Measurements from ENCODE around the gene TEKTIP1.

The TEKTIP1 gene

DNA sequence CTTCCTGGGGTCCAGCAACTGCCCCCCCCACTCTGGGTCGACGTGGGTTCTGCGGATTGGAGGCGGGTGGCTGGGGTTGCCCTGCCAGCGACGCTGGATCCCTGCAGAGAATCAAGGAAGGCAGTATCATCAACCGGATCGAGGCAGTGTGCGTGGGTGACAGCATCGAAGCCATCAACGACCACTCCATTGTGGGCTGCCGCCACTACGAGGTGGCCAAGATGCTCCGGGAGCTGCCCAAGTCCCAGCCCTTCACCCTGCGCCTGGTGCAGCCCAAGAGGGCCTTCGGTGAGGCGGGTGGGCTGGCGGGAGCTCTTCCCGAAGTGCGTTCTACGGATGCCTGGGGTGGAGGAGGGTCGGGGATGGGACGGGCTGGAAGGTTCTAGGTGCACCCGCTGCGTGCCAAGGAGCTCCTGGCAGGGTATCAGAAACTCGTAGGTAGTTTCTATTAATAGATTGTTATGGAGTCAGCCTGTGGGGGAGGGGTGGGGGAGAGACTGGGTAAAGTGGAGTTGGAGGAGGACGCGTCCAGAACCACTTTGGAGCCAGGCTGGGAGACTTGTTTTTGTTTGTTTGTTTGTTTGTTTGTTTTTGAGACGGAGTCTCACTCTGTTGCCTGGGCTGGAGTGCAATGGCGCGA, 47.9 kb downstream of the TEKTIP1 start:
- DNase-seq: no peak

DNA sequence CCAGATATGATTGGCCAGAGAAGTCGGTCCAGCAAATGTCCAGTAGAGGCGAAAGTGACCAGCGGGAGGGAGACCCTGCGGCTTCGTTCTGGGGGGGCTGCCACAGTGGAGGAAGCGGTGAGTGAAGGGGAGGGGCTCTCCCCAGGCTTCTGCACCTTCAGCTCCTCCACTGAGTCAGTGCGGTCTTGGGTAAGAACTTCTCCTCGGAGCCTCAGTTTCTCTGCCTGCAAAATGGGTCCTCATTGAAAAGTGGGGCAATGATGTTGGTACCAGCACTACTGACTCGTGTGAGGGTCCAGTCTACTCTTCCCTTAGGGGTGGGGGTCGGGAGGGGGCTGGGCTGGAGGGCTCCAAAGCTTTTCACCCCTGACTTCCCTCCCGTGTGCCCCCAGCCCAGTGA, 50.5 kb downstream of the TEKTIP1 start:
- no peak for DNase-seq

DNA sequence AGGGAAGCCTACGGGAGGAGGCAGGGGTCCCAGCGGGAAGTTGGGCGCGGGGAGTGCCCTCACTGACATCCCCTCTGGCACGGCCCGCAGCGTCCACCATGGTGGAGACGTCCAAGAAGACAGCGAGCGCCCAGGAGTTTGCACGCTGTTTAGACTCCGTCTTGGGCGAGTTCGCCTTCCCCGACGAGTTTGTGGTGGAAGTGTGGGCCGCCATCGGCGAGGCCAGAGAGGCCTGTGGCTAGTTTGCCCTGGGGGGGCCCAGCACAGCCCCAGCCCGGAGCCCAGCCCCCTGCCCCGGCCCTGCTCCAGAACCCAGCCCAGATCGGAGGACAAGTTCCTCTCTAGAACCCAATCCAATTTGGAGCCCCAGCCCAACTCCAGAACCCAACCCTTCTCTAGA, 51.0 kb downstream of the TEKTIP1 start:
- no peak for DNase-seq

DNA sequence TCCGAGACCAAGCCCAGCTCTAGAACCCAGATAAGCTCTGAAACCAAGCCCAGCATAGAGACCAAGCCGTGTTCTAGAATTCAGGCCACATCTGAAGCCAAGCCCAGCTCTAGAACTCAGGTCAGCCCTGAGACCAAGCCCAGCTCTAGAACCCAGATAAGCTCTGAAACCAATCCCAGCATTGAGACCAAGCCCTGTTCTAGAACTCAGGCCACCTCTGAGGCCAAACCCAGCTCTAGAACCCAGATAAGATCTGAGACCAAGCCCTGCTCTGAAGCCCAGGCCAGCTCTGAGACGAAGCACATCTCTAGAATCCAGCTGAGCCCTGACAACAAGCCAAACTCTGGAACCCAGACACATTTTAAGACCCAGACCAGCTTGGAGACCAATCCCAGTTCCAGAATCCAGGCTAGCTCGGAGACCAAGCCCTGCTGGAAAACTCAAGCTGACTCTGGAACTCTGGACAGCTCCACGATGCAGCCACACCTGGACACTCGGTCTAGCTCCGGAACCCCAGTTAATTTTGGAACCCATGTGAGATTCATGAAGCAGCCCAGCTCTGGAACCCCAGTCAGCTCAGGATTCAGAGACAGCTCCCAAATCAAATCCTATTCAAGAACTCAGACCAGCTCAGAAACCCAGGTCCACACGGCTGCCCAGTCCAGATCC, 52.2 kb downstream of the TEKTIP1 start:
- no peak for DNase-seq

DNA sequence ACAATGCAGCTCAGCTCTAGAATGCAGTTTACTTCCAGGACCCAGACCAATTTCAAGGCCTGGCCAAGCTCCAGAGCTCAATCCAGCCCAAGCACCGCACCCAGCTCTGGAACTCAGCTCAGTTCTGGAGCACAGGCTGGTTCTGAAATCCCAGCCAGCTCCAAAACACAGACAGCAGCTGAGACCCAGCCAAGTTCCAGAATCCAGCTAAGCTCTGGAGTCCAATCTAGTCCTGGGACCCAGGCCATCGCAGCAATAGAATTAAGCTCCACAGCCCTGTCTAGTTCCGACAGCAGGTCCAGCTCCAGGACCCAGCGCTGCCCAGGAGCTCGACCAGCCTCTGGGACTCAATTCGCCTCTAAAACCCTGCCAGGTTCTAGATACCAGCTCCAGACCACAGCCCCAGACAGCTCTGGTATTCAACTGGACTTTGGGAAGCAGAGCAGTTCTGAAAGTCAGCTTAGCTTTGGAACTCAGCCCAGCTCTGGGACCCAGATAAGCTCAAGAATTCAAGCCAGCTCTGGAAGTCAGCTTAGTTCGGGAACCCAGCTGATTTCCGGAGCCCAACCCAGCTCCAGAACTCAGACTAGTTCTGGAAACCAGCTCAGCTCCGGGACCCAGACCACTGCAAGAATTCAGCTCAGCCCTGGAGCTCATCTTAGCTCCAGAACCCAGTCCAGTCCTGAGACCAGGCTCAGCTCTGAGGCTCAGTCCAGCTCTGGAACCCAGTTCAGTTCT, 53.1 kb downstream of the TEKTIP1 start:
- no peak for DNase-seq

DNA sequence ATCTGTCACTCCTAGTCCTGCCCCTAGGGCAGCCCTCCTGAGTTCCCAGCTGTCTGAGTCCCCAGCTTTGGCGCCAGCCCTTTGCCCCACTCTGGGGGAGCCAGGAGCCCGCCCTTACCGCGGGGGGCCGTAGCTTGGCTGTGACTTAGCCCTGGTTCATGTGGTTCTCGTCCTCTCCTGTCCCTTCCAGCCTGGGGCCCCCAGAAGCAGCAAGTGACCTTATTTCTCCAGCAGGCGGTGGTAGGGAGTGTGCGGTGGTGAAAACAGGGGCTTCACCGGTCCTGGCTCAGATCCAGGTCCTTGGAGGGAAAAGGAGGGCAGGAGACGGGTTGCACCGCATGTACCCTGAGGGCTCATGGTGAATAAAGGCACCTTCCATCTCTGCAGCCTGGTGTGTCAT, 54.2 kb downstream of the TEKTIP1 start:
- DNase-seq: no peak

Measured in activated T-cell treated with anti-CD3 and anti-CD28 coated beads, Interleukin-2, amount 50 U/mL, for 48 hours (primary cell).